ENCODE measurements around the gene IRX1.

DNA sequence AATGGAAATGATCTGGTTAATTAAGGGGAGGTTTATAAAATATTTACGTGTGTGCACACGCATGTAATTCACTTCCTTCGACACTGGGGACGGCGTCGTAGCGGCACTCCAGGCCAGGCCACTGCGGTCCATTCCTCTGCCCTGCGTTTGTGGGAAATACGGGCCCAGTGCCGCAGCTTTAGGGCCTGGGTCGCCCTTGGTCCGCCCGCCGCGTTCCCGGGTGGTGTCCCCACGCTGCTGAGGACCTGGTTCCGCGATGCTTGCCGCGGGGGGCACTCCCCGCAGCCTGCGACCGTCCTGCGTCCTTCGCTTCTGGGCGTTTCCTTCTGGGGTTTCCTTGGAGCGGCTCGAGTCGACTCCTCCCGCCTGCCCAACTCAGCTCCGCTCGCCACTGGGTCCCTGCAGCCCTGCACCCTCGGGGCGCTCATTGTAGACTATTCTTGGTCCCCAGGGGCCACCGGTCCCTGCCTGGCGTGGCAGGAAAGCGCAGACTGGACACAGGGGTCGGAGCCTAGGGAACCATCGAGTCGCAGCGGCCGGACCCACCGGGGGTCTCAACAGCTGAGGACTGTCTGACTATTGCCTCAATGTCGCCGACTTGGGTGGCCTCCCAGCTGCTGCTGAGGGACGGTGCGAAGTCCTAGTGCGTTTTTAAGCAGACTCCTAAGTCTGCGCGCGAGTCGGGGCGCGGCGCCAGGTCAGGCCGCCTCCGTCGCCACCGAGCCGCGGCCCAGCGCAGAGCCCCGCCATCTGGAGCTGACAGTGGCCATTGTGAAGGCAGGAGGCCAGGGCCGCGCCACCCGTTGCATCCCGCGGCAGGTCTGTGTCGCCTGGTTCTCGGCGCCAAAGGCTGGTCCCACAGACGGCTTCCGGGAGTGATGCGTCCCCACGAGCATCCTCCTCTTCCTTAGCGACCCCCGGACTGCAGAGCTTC, 4.4 kb upstream of the IRX1 start:
- TF ChIP-seq, protein P1, sequence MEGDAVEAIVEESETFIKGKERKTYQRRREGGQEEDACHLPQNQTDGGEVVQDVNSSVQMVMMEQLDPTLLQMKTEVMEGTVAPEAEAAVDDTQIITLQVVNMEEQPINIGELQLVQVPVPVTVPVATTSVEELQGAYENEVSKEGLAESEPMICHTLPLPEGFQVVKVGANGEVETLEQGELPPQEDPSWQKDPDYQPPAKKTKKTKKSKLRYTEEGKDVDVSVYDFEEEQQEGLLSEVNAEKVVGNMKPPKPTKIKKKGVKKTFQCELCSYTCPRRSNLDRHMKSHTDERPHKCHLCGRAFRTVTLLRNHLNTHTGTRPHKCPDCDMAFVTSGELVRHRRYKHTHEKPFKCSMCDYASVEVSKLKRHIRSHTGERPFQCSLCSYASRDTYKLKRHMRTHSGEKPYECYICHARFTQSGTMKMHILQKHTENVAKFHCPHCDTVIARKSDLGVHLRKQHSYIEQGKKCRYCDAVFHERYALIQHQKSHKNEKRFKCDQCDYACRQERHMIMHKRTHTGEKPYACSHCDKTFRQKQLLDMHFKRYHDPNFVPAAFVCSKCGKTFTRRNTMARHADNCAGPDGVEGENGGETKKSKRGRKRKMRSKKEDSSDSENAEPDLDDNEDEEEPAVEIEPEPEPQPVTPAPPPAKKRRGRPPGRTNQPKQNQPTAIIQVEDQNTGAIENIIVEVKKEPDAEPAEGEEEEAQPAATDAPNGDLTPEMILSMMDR (CRISPR knock-in tag; IDR thresholded peaks at IDR 0.05) = no peak
- TF ChIP-seq, protein P2, sequence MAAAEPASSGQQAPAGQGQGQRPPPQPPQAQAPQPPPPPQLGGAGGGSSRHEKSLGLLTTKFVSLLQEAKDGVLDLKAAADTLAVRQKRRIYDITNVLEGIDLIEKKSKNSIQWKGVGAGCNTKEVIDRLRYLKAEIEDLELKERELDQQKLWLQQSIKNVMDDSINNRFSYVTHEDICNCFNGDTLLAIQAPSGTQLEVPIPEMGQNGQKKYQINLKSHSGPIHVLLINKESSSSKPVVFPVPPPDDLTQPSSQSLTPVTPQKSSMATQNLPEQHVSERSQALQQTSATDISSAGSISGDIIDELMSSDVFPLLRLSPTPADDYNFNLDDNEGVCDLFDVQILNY (CRISPR knock-in tag; conservative IDR thresholded peaks at IDR 0.05) = no peak
- TF ChIP-seq SETDB1 (CRISPR knock-in tag; IDR thresholded peaks at IDR 0.05; ENCODE audit: borderline replicate concordance) (no peak), ZNF703 (CRISPR knock-in tag; IDR thresholded peaks at IDR 0.05; ENCODE audit: borderline replicate concordance) (no peak), RAD21 (CRISPR knock-in tag; IDR thresholded peaks at IDR 0.05) (no peak), FOSL1 (CRISPR knock-in tag; IDR thresholded peaks at IDR 0.05; ENCODE audit: borderline replicate concordance) (no peak), PTBP1 (IDR thresholded peaks at IDR 0.05; ENCODE audit: low read depth, low read length, poor library complexity, severe bottlenecking) (no peak), RFXANK (CRISPR knock-in tag; IDR thresholded peaks at IDR 0.05) (no peak), SMAD3 (CRISPR knock-in tag; IDR thresholded peaks at IDR 0.05) (no peak), MYC (CRISPR knock-in tag; IDR thresholded peaks at IDR 0.05; ENCODE audit: borderline replicate concordance) (no peak), GZF1 (CRISPR knock-in tag; IDR thresholded peaks at IDR 0.05) (no peak)
- TF ChIP-seq, protein P3, sequence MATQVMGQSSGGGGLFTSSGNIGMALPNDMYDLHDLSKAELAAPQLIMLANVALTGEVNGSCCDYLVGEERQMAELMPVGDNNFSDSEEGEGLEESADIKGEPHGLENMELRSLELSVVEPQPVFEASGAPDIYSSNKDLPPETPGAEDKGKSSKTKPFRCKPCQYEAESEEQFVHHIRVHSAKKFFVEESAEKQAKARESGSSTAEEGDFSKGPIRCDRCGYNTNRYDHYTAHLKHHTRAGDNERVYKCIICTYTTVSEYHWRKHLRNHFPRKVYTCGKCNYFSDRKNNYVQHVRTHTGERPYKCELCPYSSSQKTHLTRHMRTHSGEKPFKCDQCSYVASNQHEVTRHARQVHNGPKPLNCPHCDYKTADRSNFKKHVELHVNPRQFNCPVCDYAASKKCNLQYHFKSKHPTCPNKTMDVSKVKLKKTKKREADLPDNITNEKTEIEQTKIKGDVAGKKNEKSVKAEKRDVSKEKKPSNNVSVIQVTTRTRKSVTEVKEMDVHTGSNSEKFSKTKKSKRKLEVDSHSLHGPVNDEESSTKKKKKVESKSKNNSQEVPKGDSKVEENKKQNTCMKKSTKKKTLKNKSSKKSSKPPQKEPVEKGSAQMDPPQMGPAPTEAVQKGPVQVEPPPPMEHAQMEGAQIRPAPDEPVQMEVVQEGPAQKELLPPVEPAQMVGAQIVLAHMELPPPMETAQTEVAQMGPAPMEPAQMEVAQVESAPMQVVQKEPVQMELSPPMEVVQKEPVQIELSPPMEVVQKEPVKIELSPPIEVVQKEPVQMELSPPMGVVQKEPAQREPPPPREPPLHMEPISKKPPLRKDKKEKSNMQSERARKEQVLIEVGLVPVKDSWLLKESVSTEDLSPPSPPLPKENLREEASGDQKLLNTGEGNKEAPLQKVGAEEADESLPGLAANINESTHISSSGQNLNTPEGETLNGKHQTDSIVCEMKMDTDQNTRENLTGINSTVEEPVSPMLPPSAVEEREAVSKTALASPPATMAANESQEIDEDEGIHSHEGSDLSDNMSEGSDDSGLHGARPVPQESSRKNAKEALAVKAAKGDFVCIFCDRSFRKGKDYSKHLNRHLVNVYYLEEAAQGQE (IDR thresholded peaks at IDR 0.05; ENCODE audit: borderline replicate concordance in 1 of 2, low read depth in 1 of 2, low read length in 2 of 2) = no peak

Data from HepG2 (cell line).